OCI-LY1 (cell line): ENCODE data around the gene HIPK1.

Experiments used
- H2AFZ ChIP-seq: fragments of 200-600 bp; sonication (generic), shearing (Covaris generic); 2 replicates; pipeline ENCODE4 v1.6.0; 2014; ENCODE audit warnings: antibody characterized with exemption, mild to moderate bottlenecking, low read length
- H3F3A ChIP-seq: fragments of 200-600 bp; sonication (generic), shearing (Covaris generic); 2 replicates; pipeline ENCODE4 v1.6.0; 2014; ENCODE audit warnings: mild to moderate bottlenecking, antibody characterized with exemption, low read length, moderate library complexity; ENCODE audit not compliant: insufficient read depth
- H3K27ac ChIP-seq: fragments of 200-600 bp; sonication (generic); 2 replicates; pipeline ENCODE4 v1.5.1; 2014; ENCODE audit warnings: low read length, mixed run types, mild to moderate bottlenecking, low read depth; ENCODE audit not compliant: poor library complexity, severe bottlenecking
- H3K27me3 ChIP-seq: fragments of 200-600 bp; sonication (generic); 2 replicates; pipeline ENCODE4 v1.6.0; 2014; ENCODE audit warnings: antibody characterized with exemption, mild to moderate bottlenecking, low read length, moderate library complexity; ENCODE audit not compliant: insufficient read depth
- H3K36me3 ChIP-seq: fragments of 200-600 bp; sonication (generic); 2 replicates; pipeline ENCODE4 v1.6.1; 2014; ENCODE audit warnings: mild to moderate bottlenecking, antibody characterized with exemption, low read length, moderate library complexity, mixed read lengths; ENCODE audit not compliant: insufficient read depth
- H3K4me1 ChIP-seq: fragments of 200-600 bp; sonication (generic); 2 replicates; pipeline ENCODE4 v1.5.1; 2014; ENCODE audit warnings: mild to moderate bottlenecking, low read length, moderate library complexity; ENCODE audit not compliant: insufficient read depth, severe bottlenecking
- H3K4me2 ChIP-seq: fragments of 200-600 bp; sonication (generic), shearing (Covaris generic); 2 replicates; pipeline ENCODE4 v1.6.1; 2014; ENCODE audit warnings: low read length
- H3K4me3 ChIP-seq: fragments of 200-600 bp; sonication (generic); 2 replicates; pipeline ENCODE4 v1.5.1; 2014; ENCODE audit warnings: low read length, low read depth, mild to moderate bottlenecking, mixed read lengths; ENCODE audit not compliant: poor library complexity, severe bottlenecking
- H3K79me2 ChIP-seq: fragments of 200-600 bp; shearing (Covaris generic); 2 replicates; pipeline ENCODE4 v1.6.1; 2016; ENCODE audit warnings: mixed run types, low read length, mixed read lengths; ENCODE audit not compliant: insufficient read depth
- H3K9ac ChIP-seq: fragments of 200-600 bp; sonication (generic), shearing (Covaris generic); 2 replicates; pipeline ENCODE4 v1.6.1; 2014; ENCODE audit warnings: mild to moderate bottlenecking, low read length, mixed read lengths
- H3K9me2 ChIP-seq: fragments of 200-600 bp; sonication (generic), shearing (Covaris generic); 2 replicates; pipeline ENCODE4 v1.6.1; 2014; ENCODE audit warnings: low read depth, mild to moderate bottlenecking, low read length, mixed read lengths
- H3K9me3 ChIP-seq: fragments of 200-600 bp; shearing (Covaris generic); 2 replicates; pipeline ENCODE4 v1.6.1; 2014; ENCODE audit warnings: low read length, mixed read lengths
- H4K20me1 ChIP-seq: fragments of 200-600 bp; sonication (generic), shearing (Covaris generic); 2 replicates; pipeline ENCODE4 v1.6.0; 2016; ENCODE audit warnings: mild to moderate bottlenecking, low read length; ENCODE audit not compliant: insufficient read depth
- CTCF ChIP-seq: fragments of 200-600 bp; sonication (generic), shearing (Covaris generic); IDR thresholded peaks from 2 replicates; pipeline ENCODE4 v1.5.1; 2017; ENCODE audit warnings: mild to moderate bottlenecking, antibody characterized with exemption, low read length, moderate library complexity, mixed read lengths
- EZH2 ChIP-seq: fragments of 200-600 bp; sonication (generic), shearing (Covaris generic); IDR thresholded peaks from 2 replicates; pipeline ENCODE4 v1.8.0; 2017; ENCODE audit warnings: borderline replicate concordance, mixed run types, mild to moderate bottlenecking, antibody characterized with exemption, low read length, moderate library complexity, mixed read lengths

The HIPK1 gene

GRCh38 chr1:113904674-113905434 is 24.3 kb upstream of the HIPK1 start, which contains the start of the genes AP4B1 and DCLRE1B:
TSS of gene AP4B1 (minus strand) at chr1:113904799. CDS start at chr1:113904717, 82 bp downstream.
TSS of gene DCLRE1B (plus strand) at chr1:113905326. CDS start at chr1:113905587, 261 bp downstream.
- H3K4me1 ChIP-seq: peaks cover 27% of the 10 kb centered on the region
- H3K36me3 ChIP-seq: peaks cover 36% of the 10 kb centered on the region
- H3K27me3 ChIP-seq: no peaks in the 10 kb centered on the region
- H3K79me2 ChIP-seq: peaks cover 13% of the 10 kb centered on the region; the same call in 1 of the 2 replicates
- peak within 1 kb of the TSS; percentile 67 for H3K27ac ChIP-seq
- peak within 1 kb of the TSS; percentile 86 for H3K4me3 ChIP-seq
- peak within 1 kb of the TSS; percentile 70 for H3K4me2 ChIP-seq
- H4K20me1 ChIP-seq: no peaks in the 10 kb centered on the region
- no peaks in the 10 kb centered on the region for H3K9me3 ChIP-seq
- H3F3A ChIP-seq: no peaks in the 10 kb centered on the region
- no peaks in the 10 kb centered on the region for H3K9me2 ChIP-seq
- peak within 1 kb of the TSS; percentile 87 for H3K9ac ChIP-seq
- H2AFZ ChIP-seq: peak within 1 kb of the TSS; percentile 68; the same call in 1 of the 2 replicates
- TF ChIP-seq EZH2 (no peak), CTCF (peak; percentile 65)

GRCh38 chr1:113905435-113905861 is 23.7 kb upstream of the HIPK1 start:
- Histone ChIP-seq H3K79me2 (peaks cover 13% of the 10 kb centered on the region; the same call in 1 of the 2 replicates), H3K9me3 (no peaks in the 10 kb centered on the region), H3K9me2 (no peaks in the 10 kb centered on the region), H2AFZ (peak overlapping the region; percentile 68; the same call in 1 of the 2 replicates), H3K9ac (peak overlapping the region; percentile 87), H3F3A (no peaks in the 10 kb centered on the region; the same call in 1 of the 2 replicates), H3K4me2 (peak overlapping the region; percentile 70), H3K36me3 (peaks cover 36% of the 10 kb centered on the region), H3K27ac (peak overlapping the region; percentile 53), H4K20me1 (no peaks in the 10 kb centered on the region), H3K27me3 (no peaks in the 10 kb centered on the region), H3K4me3 (peak overlapping the region; percentile 86), H3K4me1 (peaks cover 27% of the 10 kb centered on the region)
- TF ChIP-seq EZH2: no peak
- TF ChIP-seq CTCF: no peak

GRCh38 chr1:113912594-113913311 is 16.4 kb upstream of the HIPK1 start:
- Histone ChIP-seq H3K9me2 (no peaks in the 10 kb centered on the region), H3K27me3 (no peaks in the 10 kb centered on the region), H3K9me3 (no peaks in the 10 kb centered on the region), H3K4me2 (no peak overlapping the region), H3K4me3 (no peak overlapping the region), H3K4me1 (no peaks in the 10 kb centered on the region), H2AFZ (no peak overlapping the region), H4K20me1 (no peaks in the 10 kb centered on the region), H3K36me3 (peaks cover 38% of the 10 kb centered on the region), H3K27ac (no peak overlapping the region), H3F3A (no peaks in the 10 kb centered on the region; the same call in 1 of the 2 replicates), H3K9ac (no peak overlapping the region), H3K79me2 (no peaks in the 10 kb centered on the region)
- TF ChIP-seq EZH2 (no peak), CTCF (no peak)
